LNCAP (cell line): Measurements from ENCODE around the gene SAMD15.

Experiments
- TF ChIP-seq, protein P1 (sequence below): fragments of 450-650 bp; IDR thresholded peaks from 2 replicates; pipeline ENCODE4 v1.5.1; 2017; ENCODE audit warnings: mild to moderate bottlenecking

SAMD15 gene

DNA sequence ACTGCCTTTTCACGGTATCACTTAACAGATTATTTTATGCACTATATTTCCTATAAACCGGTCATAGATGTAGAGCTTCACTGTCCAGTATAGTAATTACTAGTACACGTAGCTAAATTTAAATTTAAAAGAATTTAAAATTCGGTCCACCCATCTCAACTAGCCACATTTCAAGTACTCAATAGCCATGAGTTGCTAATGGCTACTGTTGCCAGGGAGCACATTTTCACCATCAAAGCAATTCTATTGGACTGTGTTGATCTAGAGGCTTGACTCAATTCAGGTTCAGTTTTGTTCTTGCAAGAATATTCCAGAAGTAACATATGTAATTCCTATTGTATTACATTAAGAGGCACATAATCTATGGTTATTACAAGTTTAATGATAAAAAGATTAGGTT is 20.3 kb upstream of the SAMD15 start:
- TF ChIP-seq, protein P1, sequence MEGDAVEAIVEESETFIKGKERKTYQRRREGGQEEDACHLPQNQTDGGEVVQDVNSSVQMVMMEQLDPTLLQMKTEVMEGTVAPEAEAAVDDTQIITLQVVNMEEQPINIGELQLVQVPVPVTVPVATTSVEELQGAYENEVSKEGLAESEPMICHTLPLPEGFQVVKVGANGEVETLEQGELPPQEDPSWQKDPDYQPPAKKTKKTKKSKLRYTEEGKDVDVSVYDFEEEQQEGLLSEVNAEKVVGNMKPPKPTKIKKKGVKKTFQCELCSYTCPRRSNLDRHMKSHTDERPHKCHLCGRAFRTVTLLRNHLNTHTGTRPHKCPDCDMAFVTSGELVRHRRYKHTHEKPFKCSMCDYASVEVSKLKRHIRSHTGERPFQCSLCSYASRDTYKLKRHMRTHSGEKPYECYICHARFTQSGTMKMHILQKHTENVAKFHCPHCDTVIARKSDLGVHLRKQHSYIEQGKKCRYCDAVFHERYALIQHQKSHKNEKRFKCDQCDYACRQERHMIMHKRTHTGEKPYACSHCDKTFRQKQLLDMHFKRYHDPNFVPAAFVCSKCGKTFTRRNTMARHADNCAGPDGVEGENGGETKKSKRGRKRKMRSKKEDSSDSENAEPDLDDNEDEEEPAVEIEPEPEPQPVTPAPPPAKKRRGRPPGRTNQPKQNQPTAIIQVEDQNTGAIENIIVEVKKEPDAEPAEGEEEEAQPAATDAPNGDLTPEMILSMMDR: no peak

DNA sequence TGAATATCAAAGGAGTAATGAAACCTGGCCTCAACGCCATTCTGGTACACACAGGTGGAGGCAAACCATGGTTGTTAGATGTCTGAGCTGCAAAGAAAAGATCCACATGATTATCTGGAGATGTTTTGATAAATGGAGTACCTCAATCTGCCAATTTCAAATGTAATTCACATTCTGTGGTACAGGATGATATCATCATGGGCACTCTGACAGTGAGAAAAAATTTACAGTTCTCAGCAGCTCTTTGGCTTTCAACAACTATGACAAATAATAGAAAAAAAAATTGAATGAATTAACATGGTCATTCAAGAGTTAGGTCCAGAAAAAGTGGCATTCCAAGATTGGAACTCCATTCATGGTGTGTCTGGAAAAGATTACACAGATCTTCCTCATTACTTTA is 17.6 kb upstream of the SAMD15 start:
- TF ChIP-seq, protein P1: no peak

DNA sequence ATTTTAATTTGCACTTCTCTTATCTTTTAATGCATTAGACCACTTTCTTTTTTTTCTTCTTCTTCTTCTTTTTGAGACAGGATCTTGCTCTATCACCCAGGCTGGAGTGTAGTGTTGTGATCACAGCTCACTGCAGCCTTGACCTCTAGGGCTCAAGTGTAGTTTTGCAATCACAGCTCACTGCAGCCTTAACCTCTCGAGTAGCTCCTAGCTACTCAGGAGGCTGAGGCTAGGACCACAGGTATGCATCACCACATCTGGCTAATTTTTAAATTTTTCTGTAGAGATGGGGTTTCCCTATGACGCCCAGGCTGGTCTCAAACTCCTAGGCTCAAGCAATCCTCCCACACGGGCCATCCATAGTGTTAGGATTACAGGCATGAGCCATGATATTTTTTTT is 13.0 kb upstream of the SAMD15 start:
- TF ChIP-seq, protein P1: no peak

DNA sequence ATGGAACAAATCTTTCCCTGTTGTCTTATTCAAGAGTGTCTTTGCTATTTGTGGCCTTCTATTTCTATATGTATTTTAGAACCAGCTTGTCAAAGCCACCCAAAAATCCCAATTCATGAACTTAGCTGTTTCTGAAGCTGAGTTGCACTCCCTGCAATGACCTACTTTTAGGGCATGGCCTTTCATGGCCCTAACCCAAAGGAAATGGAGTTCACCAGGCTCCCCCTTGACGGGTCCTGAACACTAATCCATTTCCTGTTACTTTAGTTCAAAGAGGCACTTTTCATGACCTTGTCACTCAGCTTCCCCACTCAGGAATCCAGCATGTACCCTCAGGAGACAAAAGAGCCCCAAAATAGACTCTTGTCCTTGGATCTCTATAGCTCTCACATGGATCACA is 7.9 kb upstream of the SAMD15 start:
- TF ChIP-seq, protein P1: no peak

DNA sequence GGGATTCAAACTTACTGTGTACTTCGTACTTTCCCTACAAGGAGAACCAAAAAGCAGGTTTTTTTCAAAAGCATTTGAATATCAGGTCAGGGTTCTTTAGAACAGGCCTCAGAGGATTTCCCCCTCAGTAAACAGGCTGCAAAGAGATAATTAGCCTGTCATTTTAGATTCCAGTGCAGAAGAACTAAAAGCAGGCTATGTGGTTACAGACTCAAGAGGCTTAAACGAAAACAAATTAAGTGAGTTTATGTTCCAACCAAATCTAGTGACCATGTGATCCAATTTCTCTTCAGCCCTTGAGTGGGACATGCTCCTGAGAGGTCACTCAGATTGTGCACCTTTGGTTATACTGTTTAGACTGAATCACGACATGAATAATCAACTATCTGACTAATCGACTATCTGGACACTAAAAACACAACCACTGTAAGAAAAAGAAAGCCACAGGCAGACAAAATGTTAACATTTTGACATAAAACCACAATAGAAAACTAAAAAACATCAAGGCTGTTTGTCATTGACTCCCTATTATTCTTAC is 4.8 kb upstream of the SAMD15 start:
- TF ChIP-seq, protein P1: no peak

DNA sequence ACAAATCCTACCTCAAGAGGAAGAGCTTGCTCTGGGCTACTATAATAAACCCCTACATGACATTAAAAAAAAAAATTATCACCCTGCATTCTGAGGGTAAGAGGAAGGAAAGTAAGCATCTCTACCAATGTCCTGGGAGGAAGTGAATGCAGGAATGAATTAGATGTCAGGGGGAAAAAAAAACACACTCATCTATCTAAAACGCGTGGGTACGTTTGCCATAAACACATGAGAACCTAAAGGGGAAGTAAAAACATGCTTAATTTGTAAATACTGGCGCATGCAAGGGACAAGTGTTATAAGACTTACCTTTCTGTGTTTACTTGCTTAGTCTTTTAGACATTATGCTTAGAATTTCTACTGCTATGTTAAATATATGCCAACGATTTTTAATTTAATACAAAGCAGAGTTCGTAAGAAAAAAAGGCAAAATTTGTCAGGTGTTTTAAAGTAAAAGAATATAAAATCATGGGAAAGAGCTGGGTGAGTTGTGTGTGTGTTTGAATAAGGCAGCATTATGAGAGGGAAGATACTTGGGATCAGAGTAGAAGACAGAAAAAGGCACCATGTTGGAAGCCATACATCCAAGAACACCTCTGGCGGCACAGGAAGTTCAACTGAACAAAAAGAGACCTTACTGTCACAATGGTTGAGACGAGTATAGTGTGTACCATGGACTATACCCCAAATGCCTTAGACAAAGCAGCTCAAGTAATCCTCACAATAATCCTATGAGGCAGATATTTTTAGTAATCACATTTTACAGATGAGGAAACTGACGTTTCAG is 1.8 kb upstream of the SAMD15 start:
- TF ChIP-seq, protein P1: no peak

DNA sequence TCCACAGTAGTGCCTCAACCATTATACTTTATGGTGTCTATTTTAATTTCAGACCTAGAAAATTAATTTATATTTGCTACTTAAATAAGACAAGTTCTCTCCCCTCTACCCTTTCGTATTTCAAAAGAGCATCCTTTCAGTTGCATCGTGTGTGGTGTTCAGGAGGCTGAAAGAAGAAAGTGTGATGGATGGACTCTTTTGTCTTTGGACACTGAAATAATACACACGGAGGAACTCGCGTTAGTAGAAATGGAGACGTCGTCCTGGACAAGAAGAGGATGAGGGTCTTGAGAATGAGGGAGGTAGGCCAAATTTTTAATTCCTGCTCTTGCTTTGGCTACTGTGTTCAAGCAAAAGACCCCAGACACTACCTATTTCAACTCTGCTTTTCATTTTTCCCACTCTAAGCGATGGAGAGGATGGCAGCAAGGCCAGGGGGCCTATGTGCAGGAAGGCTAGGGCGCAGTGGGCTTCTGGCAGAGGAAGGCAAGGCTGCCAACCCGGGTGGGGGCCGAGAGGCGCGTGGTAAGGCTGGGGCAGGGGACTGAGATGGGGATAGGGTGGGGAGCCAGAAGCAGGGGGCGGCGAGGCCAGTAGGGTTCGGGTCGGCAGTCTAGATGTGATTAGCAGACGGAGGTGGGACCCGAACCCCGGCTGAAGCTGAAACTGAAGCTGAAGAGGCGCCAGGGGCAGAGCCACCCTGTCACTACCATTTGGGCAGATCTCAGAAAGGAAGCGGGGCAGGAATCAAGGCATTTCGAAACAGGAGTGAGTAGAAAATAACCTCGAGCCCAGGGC is 1.0 kb upstream of the SAMD15 start:
- TF ChIP-seq, protein P1: no peak
